GM10266 (cell line): ENCODE measurements around the gene CNTN4.

Source experiments
- DNase-seq: peaks from one replicate; pipeline ENCODE4 v3.0.0; 2012; ENCODE audit errors: extremely low spot score
- CTCF ChIP-seq: IDR thresholded peaks from 2 replicates; pipeline ENCODE4 v1.5.1; 2012; ENCODE audit warnings: mild to moderate bottlenecking, low read depth; ENCODE audit not compliant: control insufficient read depth, insufficient read depth; ENCODE audit errors: missing control alignments

CNTN4 gene

GRCh38 chr3:2837239-2837638 is 738.6 kb downstream of the CNTN4 start:
- TF ChIP-seq CTCF = no peak
- no peak for DNase-seq

GRCh38 chr3:2837910-2838309 is 739.2 kb downstream of the CNTN4 start:
- no peak for DNase-seq
- TF ChIP-seq CTCF = no peak

- DNase-seq = no peak
- no peak for TF ChIP-seq CTCF
Measured at GRCh38 chr3:2838546-2839157, 740.0 kb downstream of the CNTN4 start.

GRCh38 chr3:2839876-2840275 is 741.2 kb downstream of the CNTN4 start:
- no peak for TF ChIP-seq CTCF
- no peak for DNase-seq

- no peak for DNase-seq
- no peak for TF ChIP-seq CTCF
Measured at GRCh38 chr3:2847062-2847841, 748.6 kb downstream of the CNTN4 start.

- no peak for TF ChIP-seq CTCF
- DNase-seq = no peak
Measured at GRCh38 chr3:2849092-2849491, 750.4 kb downstream of the CNTN4 start.

- TF ChIP-seq CTCF = no peak
Measured at GRCh38 chr3:2850701-2851100, 752.0 kb downstream of the CNTN4 start.

More at GRCh38 chr3:2850701-2851100, 752.0 kb downstream of the CNTN4 start:
- DNase-seq = no peak
